KOPT-K1 (cell line): ENCODE data around the gene ARHGAP40.

Source experiments
- H3K27ac ChIP-seq: fragments of 200-600 bp; sonication (generic); 2 replicates; pipeline ENCODE4 v1.5.1; 2016; ENCODE audit warnings: antibody characterized with exemption, mild to moderate bottlenecking, low read depth, low read length; ENCODE audit not compliant: poor library complexity, severe bottlenecking
- H3K36me3 ChIP-seq: fragments of 200-600 bp; sonication (generic); 2 replicates; pipeline ENCODE4 v1.5.1; 2017; ENCODE audit warnings: antibody characterized with exemption, mild to moderate bottlenecking, low read length, moderate library complexity; ENCODE audit not compliant: insufficient read depth
- H3K9me3 ChIP-seq: fragments of 200-600 bp; sonication (generic); 2 replicates; pipeline ENCODE4 v1.5.1; 2017; ENCODE audit warnings: antibody characterized with exemption, low read length, mild to moderate bottlenecking; ENCODE audit not compliant: insufficient read depth, poor library complexity, severe bottlenecking

Gene ARHGAP40

GRCh38 chr20:38600057-38600456 is 1.6 kb upstream of the ARHGAP40 start:
- H3K27ac ChIP-seq: no peak overlapping the region
- H3K9me3 ChIP-seq: no peaks in the 10 kb centered on the region
- no peaks in the 10 kb centered on the region for H3K36me3 ChIP-seq

GRCh38 chr20:38602185-38602581 is 574 bp downstream of the ARHGAP40 start:
- H3K9me3 ChIP-seq: no peaks in the 10 kb centered on the region
- H3K36me3 ChIP-seq: no peaks in the 10 kb centered on the region
- no peak overlapping the region for H3K27ac ChIP-seq

GRCh38 chr20:38603286-38603685 is 1.7 kb downstream of the ARHGAP40 start:
- H3K36me3 ChIP-seq: no peaks in the 10 kb centered on the region
- no peaks in the 10 kb centered on the region for H3K9me3 ChIP-seq
- H3K27ac ChIP-seq: no peak overlapping the region

DNA sequence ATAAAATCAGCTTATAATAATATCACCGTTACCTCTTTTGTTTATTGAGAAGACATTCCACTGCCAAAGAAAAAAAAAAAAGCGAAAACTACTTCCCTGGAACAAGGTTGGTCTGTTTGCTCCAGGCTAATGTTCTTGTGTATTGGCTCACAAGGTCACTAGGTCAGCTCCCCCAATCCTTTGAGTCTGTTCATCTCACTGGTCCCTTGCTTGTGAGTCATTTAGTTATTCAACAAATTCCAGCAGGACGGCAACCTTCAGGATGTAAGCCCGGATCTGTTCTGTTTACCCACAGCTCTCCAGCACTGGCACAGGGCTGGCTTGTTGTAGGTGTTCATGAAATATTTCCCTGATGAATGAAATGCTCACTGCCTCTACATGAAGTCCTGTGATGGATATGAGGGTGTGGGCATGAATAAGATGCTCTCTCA is 3.3 kb downstream of the ARHGAP40 start:
- Histone ChIP-seq H3K36me3 (no peaks in the 10 kb centered on the region), H3K27ac (no peak overlapping the region), H3K9me3 (no peaks in the 10 kb centered on the region)

GRCh38 chr20:38607351-38607750 is 5.7 kb downstream of the ARHGAP40 start:
- no peaks in the 10 kb centered on the region for H3K9me3 ChIP-seq
- no peaks in the 10 kb centered on the region for H3K36me3 ChIP-seq
- no peak overlapping the region for H3K27ac ChIP-seq

DNA sequence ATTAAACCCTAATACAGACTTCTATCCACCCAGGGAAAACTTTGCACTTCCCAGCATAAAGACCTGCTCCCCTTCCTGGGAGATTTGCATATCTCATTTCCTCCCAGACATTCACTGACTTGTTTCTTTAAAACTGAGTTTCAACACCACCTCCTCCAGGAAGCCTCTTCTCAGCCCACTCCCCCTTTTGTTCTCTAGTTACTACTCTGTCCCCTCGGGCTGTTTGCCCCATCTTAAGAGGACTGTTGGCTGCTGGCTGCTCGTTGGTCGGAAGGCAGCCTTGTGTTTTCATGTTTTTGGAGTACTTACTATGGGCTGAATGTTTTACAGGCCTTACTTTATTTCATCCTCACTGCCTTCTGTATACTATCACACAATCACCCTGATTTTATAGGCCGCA is 6.6 kb downstream of the ARHGAP40 start:
- H3K27ac ChIP-seq: no peak overlapping the region
- H3K9me3 ChIP-seq: no peaks in the 10 kb centered on the region
- H3K36me3 ChIP-seq: no peaks in the 10 kb centered on the region

DNA sequence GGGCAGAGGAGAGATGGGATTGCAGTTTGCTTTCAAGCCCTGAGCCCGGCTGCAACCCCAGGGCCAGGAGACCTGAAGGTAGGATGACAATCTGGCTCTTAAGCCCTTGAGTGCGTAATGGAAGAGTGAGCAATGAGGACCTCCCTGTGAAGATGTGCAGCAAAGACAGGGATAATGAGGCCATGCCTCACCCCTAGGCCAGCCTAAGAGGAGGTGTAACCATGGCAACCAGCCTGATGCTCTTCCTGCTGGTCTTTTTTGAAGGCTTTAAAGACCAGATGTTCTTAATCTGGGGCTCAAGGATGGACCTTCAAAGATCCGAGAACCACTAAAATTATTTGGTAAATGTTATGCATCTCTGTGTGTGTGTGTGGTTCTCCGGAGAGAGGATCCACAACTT is 8.2 kb downstream of the ARHGAP40 start:
- Histone ChIP-seq H3K27ac (no peak overlapping the region), H3K36me3 (no peaks in the 10 kb centered on the region), H3K9me3 (no peaks in the 10 kb centered on the region)

DNA sequence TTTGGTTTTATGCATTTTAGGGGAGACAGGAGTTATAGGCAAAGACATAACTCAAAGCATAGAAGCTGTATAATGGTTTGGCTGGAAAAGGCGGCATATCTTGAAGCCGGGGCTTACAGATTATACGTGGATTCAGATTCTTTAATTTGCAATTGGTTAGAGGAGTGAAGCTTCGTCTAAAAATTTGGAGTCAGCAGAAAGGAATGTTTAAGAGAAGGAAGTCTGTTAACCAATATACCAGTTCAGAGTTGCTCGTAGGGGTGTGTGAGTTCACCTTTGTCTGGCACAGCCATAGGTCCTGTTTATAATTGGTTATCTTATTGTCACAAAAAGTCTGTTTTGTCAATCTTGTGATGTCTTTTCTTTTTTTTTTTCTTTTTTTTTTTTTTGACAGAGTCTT is 8.9 kb downstream of the ARHGAP40 start:
- Histone ChIP-seq H3K36me3 (no peaks in the 10 kb centered on the region), H3K27ac (no peak overlapping the region), H3K9me3 (no peaks in the 10 kb centered on the region)

GRCh38 chr20:38612751-38613515 is 11.3 kb downstream of the ARHGAP40 start:
- Histone ChIP-seq H3K27ac (no peak overlapping the region), H3K36me3 (no peaks in the 10 kb centered on the region), H3K9me3 (no peaks in the 10 kb centered on the region)

- Histone ChIP-seq H3K36me3 (no peaks in the 10 kb centered on the region), H3K27ac (no peak overlapping the region), H3K9me3 (no peaks in the 10 kb centered on the region)
Measured at GRCh38 chr20:38615283-38615682, 13.7 kb downstream of the ARHGAP40 start.

GRCh38 chr20:38616457-38616856 is 14.8 kb downstream of the ARHGAP40 start:
- H3K36me3 ChIP-seq: no peaks in the 10 kb centered on the region
- no peaks in the 10 kb centered on the region for H3K9me3 ChIP-seq
- H3K27ac ChIP-seq: no peak overlapping the region

- Histone ChIP-seq H3K36me3 (no peaks in the 10 kb centered on the region), H3K9me3 (no peaks in the 10 kb centered on the region), H3K27ac (no peak overlapping the region)
Measured at GRCh38 chr20:38617011-38617829, 15.6 kb downstream of the ARHGAP40 start.

DNA sequence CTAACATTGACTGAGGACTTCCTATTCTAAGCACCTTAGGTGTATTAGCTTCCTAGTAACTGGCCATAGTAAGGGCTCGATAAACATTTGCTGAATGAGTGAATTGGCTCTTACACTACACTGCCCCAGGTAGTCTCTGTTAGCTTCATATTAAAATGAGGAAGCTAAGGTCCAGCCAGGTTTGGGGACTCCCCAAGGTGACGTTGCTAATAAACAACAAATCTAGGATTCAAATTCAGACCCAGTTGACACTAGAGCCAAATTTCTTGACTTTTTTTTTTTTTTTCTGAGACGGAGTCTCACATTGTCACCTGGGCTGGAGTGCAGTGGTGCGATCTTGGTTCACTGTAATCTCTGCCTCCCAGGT is 16.2 kb downstream of the ARHGAP40 start:
- no peaks in the 10 kb centered on the region for H3K9me3 ChIP-seq
- H3K27ac ChIP-seq: no peak overlapping the region
- H3K36me3 ChIP-seq: no peaks in the 10 kb centered on the region

GRCh38 chr20:38620441-38620840 is 18.8 kb downstream of the ARHGAP40 start:
- no peak overlapping the region for H3K27ac ChIP-seq
- H3K36me3 ChIP-seq: no peaks in the 10 kb centered on the region
- no peaks in the 10 kb centered on the region for H3K9me3 ChIP-seq

- H3K27ac ChIP-seq: no peak overlapping the region
- no peaks in the 10 kb centered on the region for H3K36me3 ChIP-seq
- H3K9me3 ChIP-seq: no peaks in the 10 kb centered on the region
Measured at GRCh38 chr20:38623061-38623460, 21.5 kb downstream of the ARHGAP40 start.

DNA sequence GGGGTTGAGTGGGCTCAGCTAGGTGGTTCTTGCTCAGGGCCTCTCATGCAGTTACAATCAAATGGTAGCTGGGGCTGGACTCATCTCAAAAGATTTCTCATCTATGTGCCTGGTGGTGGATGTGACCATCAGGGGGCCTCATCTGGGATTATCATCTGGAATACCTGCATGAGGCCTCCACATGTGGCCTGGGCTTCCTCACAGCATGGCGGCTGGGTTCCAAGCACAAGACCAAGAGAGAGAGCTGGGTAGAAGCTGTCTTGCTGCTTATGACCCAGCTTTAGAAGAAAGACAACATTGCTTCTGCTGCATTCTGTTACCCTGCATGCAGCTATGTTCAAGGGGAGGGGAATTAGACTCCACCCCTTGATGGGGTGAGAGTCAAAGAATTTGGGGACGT is 22.5 kb downstream of the ARHGAP40 start:
- Histone ChIP-seq H3K27ac (no peak overlapping the region), H3K36me3 (no peaks in the 10 kb centered on the region), H3K9me3 (no peaks in the 10 kb centered on the region)
